Central memory CD8-positive, alpha-beta T cell (primary cell): ENCODE measurements around the gene AFF3.
"Not testable (repeated sequence)": the region's sequence is repeated elsewhere in the genome, so short reads cannot be mapped to it uniquely, and the experiment has no call there.

Experiments used
- ATAC-seq: fragments of 150-1000 bp; cut with Tn5 transposase; replicated peaks from 2 replicates; pipeline ENCODE4 v1.10.0; 2022; ENCODE audit warnings: mild to moderate bottlenecking, moderate FRiP score, moderate number of reproducible peaks; ENCODE audit not compliant: poor library complexity, severe bottlenecking; ENCODE audit errors: extremely low read depth
- DNase-seq, 2 donors: peaks; one replicate each; pipeline ENCODE4 v3.0.0; 2021; ENCODE audit warnings: low spot score in 2 of 2
- H3K27ac Mint-ChIP-seq: one replicate; pipeline ENCODE4 v1.8.0; 2022; ENCODE audit warnings: low read depth, mild to moderate bottlenecking, moderate library complexity, mixed read lengths
- H3K27me3 Mint-ChIP-seq: one replicate; pipeline ENCODE4 v1.8.0; 2022; ENCODE audit warnings: mixed read lengths
- H3K36me3 Mint-ChIP-seq: one replicate; pipeline ENCODE4 v1.8.0; 2022; ENCODE audit warnings: mild to moderate bottlenecking, moderate library complexity, mixed read lengths; ENCODE audit not compliant: insufficient read depth
- H3K4me1 Mint-ChIP-seq: one replicate; pipeline ENCODE4 v1.8.0; 2022; ENCODE audit warnings: mixed read lengths
- H3K4me3 Mint-ChIP-seq: one replicate; pipeline ENCODE4 v1.8.0; 2022; ENCODE audit warnings: mild to moderate bottlenecking, moderate library complexity, mixed read lengths
- H3K9me3 Mint-ChIP-seq: one replicate; pipeline ENCODE4 v1.8.0; 2022; ENCODE audit warnings: mixed read lengths

AFF3 gene

GRCh38 chr2:99777656-99778290 lies 364.6 kb downstream of the AFF3 start:
- Mint-ChIP-seq H3K27me3 (no peaks in the 10 kb centered on the region), H3K4me1 (no peaks in the 10 kb centered on the region)

GRCh38 chr2:99776906-99777646 lies 365.3 kb downstream of the AFF3 start:
- no peaks in the 10 kb centered on the region for H3K4me1 Mint-ChIP-seq
- H3K27me3 Mint-ChIP-seq: no peaks in the 10 kb centered on the region
- H3K27ac Mint-ChIP-seq: no peak overlapping the region
- DNase-seq (no peak), ATAC-seq (no peak)
- H3K36me3 Mint-ChIP-seq: no peaks in the 10 kb centered on the region
- no peak overlapping the region for H3K4me3 Mint-ChIP-seq
- H3K9me3 Mint-ChIP-seq: peaks cover 23% of the 10 kb centered on the region

More at GRCh38 chr2:99777656-99778290, 364.6 kb downstream of the AFF3 start:
- Mint-ChIP-seq H3K9me3 (peaks cover 23% of the 10 kb centered on the region), H3K4me3 (no peak overlapping the region), H3K27ac (no peak overlapping the region), H3K36me3 (no peaks in the 10 kb centered on the region)
- DNase-seq: no peak
- no peak for ATAC-seq

- no peak overlapping the region for H3K27ac Mint-ChIP-seq
- H3K36me3 Mint-ChIP-seq: no peaks in the 10 kb centered on the region
- H3K27me3 Mint-ChIP-seq: no peaks in the 10 kb centered on the region
- DNase-seq: no peak
- ATAC-seq: no peak
- H3K4me3 Mint-ChIP-seq: no peak overlapping the region
- H3K9me3 Mint-ChIP-seq: peaks cover 23% of the 10 kb centered on the region
- no peaks in the 10 kb centered on the region for H3K4me1 Mint-ChIP-seq
Observed at GRCh38 chr2:99776206-99776905, 366.0 kb downstream of the AFF3 start.

GRCh38 chr2:99775585-99775984 lies 366.8 kb downstream of the AFF3 start:
- Mint-ChIP-seq H3K4me1 (no peaks in the 10 kb centered on the region), H3K27me3 (no peaks in the 10 kb centered on the region), H3K9me3 (peaks cover 22% of the 10 kb centered on the region), H3K36me3 (peaks cover 2% of the 10 kb centered on the region), H3K4me3 (no peak overlapping the region), H3K27ac (no peak overlapping the region)
- no peak for ATAC-seq
- no peak for DNase-seq

- H3K9me3 Mint-ChIP-seq: peaks cover 17% of the 10 kb centered on the region
- DNase-seq, H3K36me3 Mint-ChIP-seq, ATAC-seq, H3K4me3 Mint-ChIP-seq, H3K27me3 Mint-ChIP-seq, H3K4me1 Mint-ChIP-seq, H3K27ac Mint-ChIP-seq: not testable (repeated sequence)
Observed at GRCh38 chr2:99773642-99774041, 368.7 kb downstream of the AFF3 start.

- DNase-seq (no peak), ATAC-seq (no peak)
- Mint-ChIP-seq H3K27ac (no peak overlapping the region), H3K27me3 (no peaks in the 10 kb centered on the region), H3K4me3 (no peak overlapping the region), H3K4me1 (no peaks in the 10 kb centered on the region), H3K36me3 (peaks cover 2% of the 10 kb centered on the region), H3K9me3 (peaks cover 9% of the 10 kb centered on the region)
Observed at GRCh38 chr2:99772591-99773331, 369.6 kb downstream of the AFF3 start.

- no peak for DNase-seq
- Mint-ChIP-seq H3K9me3 (peaks cover 9% of the 10 kb centered on the region), H3K27me3 (no peaks in the 10 kb centered on the region), H3K36me3 (peaks cover 2% of the 10 kb centered on the region), H3K4me1 (no peaks in the 10 kb centered on the region), H3K4me3 (no peak overlapping the region), H3K27ac (no peak overlapping the region)
- no peak for ATAC-seq
Observed at GRCh38 chr2:99771681-99772333, 370.6 kb downstream of the AFF3 start.

GRCh38 chr2:99770876-99771275 lies 371.5 kb downstream of the AFF3 start:
- no peak overlapping the region for H3K27ac Mint-ChIP-seq
- H3K36me3 Mint-ChIP-seq: peaks cover 2% of the 10 kb centered on the region
- H3K27me3 Mint-ChIP-seq: no peaks in the 10 kb centered on the region
- H3K4me1 Mint-ChIP-seq: no peaks in the 10 kb centered on the region
- H3K9me3 Mint-ChIP-seq: peaks cover 9% of the 10 kb centered on the region
- DNase-seq: no peak
- no peak for ATAC-seq
- H3K4me3 Mint-ChIP-seq: no peak overlapping the region

DNA sequence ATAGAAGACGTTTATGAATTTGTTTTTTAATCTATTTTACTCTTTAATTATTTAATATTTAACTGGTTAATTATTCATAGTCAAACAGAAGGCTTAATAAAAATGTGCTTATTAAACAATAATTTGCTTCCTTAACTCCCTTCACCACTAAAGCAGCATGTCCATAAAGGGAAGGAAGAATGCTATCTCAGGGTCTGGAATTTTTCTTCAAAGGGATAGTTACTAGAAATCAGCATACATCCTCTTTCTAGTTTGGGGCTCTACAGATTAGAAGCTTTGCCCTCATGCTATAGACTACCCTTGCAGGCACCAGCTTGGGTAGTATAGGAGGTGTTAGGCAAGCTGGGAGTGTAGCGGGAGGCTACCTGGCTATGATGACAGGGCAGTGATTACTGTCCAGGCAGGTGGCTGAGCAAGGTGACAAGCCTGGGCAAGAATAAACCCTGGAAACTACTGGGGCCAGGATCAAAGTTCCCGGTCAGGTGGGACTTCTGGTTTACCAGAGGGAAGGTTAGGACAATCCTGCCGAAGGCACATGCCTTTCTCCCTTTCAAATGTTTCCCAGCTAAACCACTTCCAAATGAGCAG lies 376.6 kb downstream of the AFF3 start:
- peaks cover 9% of the 10 kb centered on the region for H3K9me3 Mint-ChIP-seq
- no peak overlapping the region for H3K27ac Mint-ChIP-seq
- peaks cover 8% of the 10 kb centered on the region for H3K27me3 Mint-ChIP-seq
- no peak overlapping the region for H3K4me3 Mint-ChIP-seq
- no peak for DNase-seq
- no peaks in the 10 kb centered on the region for H3K4me1 Mint-ChIP-seq
- no peak for ATAC-seq
- H3K36me3 Mint-ChIP-seq: no peaks in the 10 kb centered on the region

DNA sequence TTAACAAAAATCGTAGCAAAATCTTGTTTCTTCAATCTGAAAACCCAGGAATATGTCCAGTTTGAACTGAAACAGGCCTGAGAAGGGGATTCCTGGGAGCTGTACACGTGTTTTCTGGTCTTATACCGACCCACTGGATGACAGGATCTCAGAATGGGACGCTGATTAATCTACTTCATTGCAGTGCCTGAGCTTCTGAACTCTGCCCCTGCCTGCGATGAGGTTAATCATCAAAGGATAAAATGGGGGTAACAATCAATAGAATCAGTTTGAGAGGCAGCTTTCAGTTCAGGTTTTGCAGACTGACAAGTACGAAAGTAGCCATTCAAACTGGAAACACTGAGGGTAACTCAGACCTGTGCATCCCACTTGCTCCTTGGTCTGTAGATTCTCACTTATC lies 378.6 kb downstream of the AFF3 start:
- no peak overlapping the region for H3K4me3 Mint-ChIP-seq
- ATAC-seq: no peak
- peaks cover under 1% of the 10 kb centered on the region for H3K9me3 Mint-ChIP-seq
- H3K36me3 Mint-ChIP-seq: no peaks in the 10 kb centered on the region
- H3K27ac Mint-ChIP-seq: no peak overlapping the region
- H3K27me3 Mint-ChIP-seq: peaks cover 13% of the 10 kb centered on the region
- no peak for DNase-seq
- H3K4me1 Mint-ChIP-seq: no peaks in the 10 kb centered on the region

- Mint-ChIP-seq H3K27ac (no peak overlapping the region), H3K36me3 (no peaks in the 10 kb centered on the region), H3K4me3 (no peak overlapping the region), H3K4me1 (no peaks in the 10 kb centered on the region), H3K9me3 (no peaks in the 10 kb centered on the region), H3K27me3 (peaks cover 13% of the 10 kb centered on the region)
- ATAC-seq: no peak
- DNase-seq: no peak
Observed at GRCh38 chr2:99762714-99763113, 379.7 kb downstream of the AFF3 start.

DNA sequence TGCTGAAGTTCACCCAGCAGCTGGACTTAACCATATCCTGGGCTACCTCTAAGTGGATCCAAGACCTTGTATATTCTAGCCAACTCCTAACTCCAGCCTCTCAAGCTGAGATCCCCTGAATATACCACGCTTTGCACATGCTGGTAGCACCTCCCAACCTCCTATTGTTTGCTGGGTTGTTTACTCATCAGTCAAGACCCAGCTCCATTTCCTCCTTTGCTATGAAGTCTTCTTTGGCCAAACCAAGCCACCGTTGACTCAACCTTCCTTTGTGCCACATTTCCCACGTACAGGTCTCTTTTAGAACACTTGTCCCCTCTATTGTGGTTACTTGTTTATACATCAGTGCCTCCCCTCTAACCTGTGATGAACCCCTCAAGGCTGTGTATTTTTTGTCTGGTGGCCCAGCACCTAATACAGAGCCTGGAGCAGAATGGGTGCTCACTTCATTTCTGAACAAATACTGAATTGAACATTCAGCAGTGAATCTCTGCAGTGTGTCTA lies 384.7 kb downstream of the AFF3 start:
- no peak overlapping the region for H3K4me3 Mint-ChIP-seq
- no peak for DNase-seq

More for the DNA sequence above, 384.7 kb downstream of the AFF3 start:
- Mint-ChIP-seq H3K4me1 (no peaks in the 10 kb centered on the region), H3K27ac (no peak overlapping the region), H3K36me3 (no peaks in the 10 kb centered on the region), H3K9me3 (no peaks in the 10 kb centered on the region), H3K27me3 (peaks cover 13% of the 10 kb centered on the region)
- ATAC-seq: no peak
